ENCODE data around the gene FBXO5.
"Not testable (repeated sequence)": the region's sequence is repeated elsewhere in the genome, so short reads cannot be mapped to it uniquely, and the experiment has no call there.

FBXO5 gene

GRCh38 chr6:153016846-153017245 is 34.0 kb upstream of the FBXO5 start:
- Histone ChIP-seq H3K4me1 (no peaks in the 10 kb centered on the region), H3K9ac (no peak overlapping the region), H3K27me3 (no peaks in the 10 kb centered on the region), H3K27ac (no peak overlapping the region), H4K20me1 (no peaks in the 10 kb centered on the region), H3K4me2 (no peak overlapping the region), H3K4me3 (no peak overlapping the region), H3K36me3 (no peaks in the 10 kb centered on the region), H3K9me3 (no peaks in the 10 kb centered on the region)
- no peak for TF ChIP-seq Cebpa-rat (IDR thresholded peaks at IDR 0.05)

- H3K27ac ChIP-seq: no peak overlapping the region
- H3K27me3 ChIP-seq: no peaks in the 10 kb centered on the region
- no peak overlapping the region for H3K4me3 ChIP-seq
- no peak for TF ChIP-seq Cebpa-rat (IDR thresholded peaks at IDR 0.05)
- H3K9ac ChIP-seq: no peak overlapping the region
- H4K20me1 ChIP-seq: no peaks in the 10 kb centered on the region
- no peaks in the 10 kb centered on the region for H3K4me1 ChIP-seq
- no peaks in the 10 kb centered on the region for H3K36me3 ChIP-seq
- H3K9me3 ChIP-seq: no peaks in the 10 kb centered on the region
- H3K4me2 ChIP-seq: no peak overlapping the region
These were observed 32.3 kb upstream of the FBXO5 start for GRCh38 chr6:153015094-153015640.

- Histone ChIP-seq H3K9me3 (no peaks in the 10 kb centered on the region), H3K9ac (no peak overlapping the region), H3K4me2 (no peak overlapping the region), H3K4me1 (no peaks in the 10 kb centered on the region), H3K27me3 (no peaks in the 10 kb centered on the region), H4K20me1 (no peaks in the 10 kb centered on the region), H3K27ac (no peak overlapping the region), H3K36me3 (no peaks in the 10 kb centered on the region), H3K4me3 (no peak overlapping the region)
- no peak for TF ChIP-seq Cebpa-rat (IDR thresholded peaks at IDR 0.05)
These were observed 30.6 kb upstream of the FBXO5 start for GRCh38 chr6:153013438-153013837.

- H3K9ac ChIP-seq: no peak overlapping the region
- no peaks in the 10 kb centered on the region for H3K9me3 ChIP-seq
- no peaks in the 10 kb centered on the region for H4K20me1 ChIP-seq
- H3K27me3 ChIP-seq: no peaks in the 10 kb centered on the region
- H3K27ac ChIP-seq: no peak overlapping the region
- H3K4me3 ChIP-seq: no peak overlapping the region
- H3K4me1 ChIP-seq: no peaks in the 10 kb centered on the region
- TF ChIP-seq Cebpa-rat (IDR thresholded peaks at IDR 0.05): no peak
- H3K4me2 ChIP-seq: no peak overlapping the region
- no peaks in the 10 kb centered on the region for H3K36me3 ChIP-seq
These were observed 30.0 kb upstream of the FBXO5 start for GRCh38 chr6:153012856-153013255.

- peaks cover 10% of the 10 kb centered on the region for H3K36me3 ChIP-seq
- H3K4me3 ChIP-seq: peak overlapping the region; percentile 87
- peak overlapping the region; percentile 89 for H3K4me2 ChIP-seq
- peak overlapping the region; percentile 90 for H3K27ac ChIP-seq
- H3K9me3 ChIP-seq: no peaks in the 10 kb centered on the region
- TF ChIP-seq Cebpa-rat (IDR thresholded peaks at IDR 0.05): no peak
- peak overlapping the region; percentile 94 for H3K9ac ChIP-seq
- H3K27me3 ChIP-seq: no peaks in the 10 kb centered on the region
- H3K4me1 ChIP-seq: peaks cover 38% of the 10 kb centered on the region
- peaks cover 35% of the 10 kb centered on the region for H4K20me1 ChIP-seq
These were observed 20.5 kb upstream of the FBXO5 start for GRCh38 chr6:153003366-153003690.

GRCh38 chr6:153002613-153003365 is 19.9 kb upstream of the FBXO5 start, which contains the start of gene MTRF1L:
Gene MTRF1L, minus strand, starts transcription at chr6:153002709. Its CDS starts 24 bp downstream, at chr6:153002685.
- Histone ChIP-seq H3K4me2 (peak within 1 kb of the TSS; percentile 89), H3K9ac (peak within 1 kb of the TSS; percentile 94), H4K20me1 (peaks cover 38% of the 10 kb centered on the region), H3K36me3 (peaks cover 15% of the 10 kb centered on the region), H3K4me1 (peaks cover 38% of the 10 kb centered on the region), H3K27ac (peak within 1 kb of the TSS; percentile 90), H3K4me3 (peak within 1 kb of the TSS; percentile 87), H3K9me3 (no peaks in the 10 kb centered on the region), H3K27me3 (no peaks in the 10 kb centered on the region)
- TF ChIP-seq Cebpa-rat (IDR thresholded peaks at IDR 0.05): no peak

- Histone ChIP-seq H3K4me1 (peaks cover 38% of the 10 kb centered on the region), H3K9ac (peak overlapping the region; percentile 94), H3K4me2 (peak overlapping the region; percentile 89), H3K27ac (peak overlapping the region; percentile 90), H3K4me3 (peak overlapping the region; percentile 87), H4K20me1 (peaks cover 46% of the 10 kb centered on the region), H3K36me3 (peaks cover 23% of the 10 kb centered on the region), H3K9me3 (no peaks in the 10 kb centered on the region), H3K27me3 (no peaks in the 10 kb centered on the region)
- no peak for TF ChIP-seq Cebpa-rat (IDR thresholded peaks at IDR 0.05)
These were observed 19.1 kb upstream of the FBXO5 start for GRCh38 chr6:153001767-153002612.

GRCh38 chr6:153000790-153001189 is 17.9 kb upstream of the FBXO5 start:
- H3K9ac ChIP-seq: peak overlapping the region; percentile 94; the same call in 1 of the 2 replicates
- H3K27ac ChIP-seq, H3K9me3 ChIP-seq, H3K27me3 ChIP-seq: not testable (repeated sequence)
- H3K4me2 ChIP-seq: peak overlapping the region; percentile 89
- peak overlapping the region; percentile 87 for H3K4me3 ChIP-seq
- H3K4me1 ChIP-seq: peaks cover 38% of the 10 kb centered on the region
- peaks cover 35% of the 10 kb centered on the region for H3K36me3 ChIP-seq
- peaks cover 58% of the 10 kb centered on the region for H4K20me1 ChIP-seq

GRCh38 chr6:153000243-153000642 is 17.4 kb upstream of the FBXO5 start:
- H3K4me1 ChIP-seq: peaks cover 38% of the 10 kb centered on the region
- TF ChIP-seq Cebpa-rat (IDR thresholded peaks at IDR 0.05): no peak
- peaks cover 41% of the 10 kb centered on the region for H3K36me3 ChIP-seq
- H3K9ac ChIP-seq: no peak overlapping the region
- H3K4me2 ChIP-seq: peak overlapping the region; percentile 89
- no peaks in the 10 kb centered on the region for H3K9me3 ChIP-seq
- H3K4me3 ChIP-seq: no peak overlapping the region
- H4K20me1 ChIP-seq: peaks cover 63% of the 10 kb centered on the region
- H3K27me3 ChIP-seq: no peaks in the 10 kb centered on the region
- H3K27ac ChIP-seq: no peak overlapping the region

- peak overlapping the region; percentile 89 for H3K4me2 ChIP-seq
- peaks cover 38% of the 10 kb centered on the region for H3K4me1 ChIP-seq
- not testable (repeated sequence) for H3K9me3 ChIP-seq, H3K9ac ChIP-seq, H3K4me3 ChIP-seq, H3K27me3 ChIP-seq, H3K27ac ChIP-seq
- peaks cover 41% of the 10 kb centered on the region for H3K36me3 ChIP-seq
- peaks cover 68% of the 10 kb centered on the region for H4K20me1 ChIP-seq
These were observed 16.7 kb upstream of the FBXO5 start for GRCh38 chr6:152999538-152999937.
